H9 (cell line): ENCODE measurements around the gene COL28A1. TPM values are rescaled to one million over a fixed set of nuclear protein-coding genes. Genes with fewer than 3 reads are reported as not detected.

Source experiments
- DNase-seq: peaks from one replicate; pipeline ENCODE4 v3.0.0-alpha.2; 2017
- H2AFZ ChIP-seq: one replicate; pipeline ENCODE4 v1.6.1; 2013; ENCODE audit warnings: mild to moderate bottlenecking, low read length, control low read depth, moderate library complexity
- H2AK5ac ChIP-seq: 2 replicates; pipeline ENCODE4 v1.6.1; 2013; ENCODE audit warnings: low read length, control low read depth, mixed read lengths; ENCODE audit not compliant: insufficient read length
- H2BK120ac ChIP-seq: one replicate; pipeline ENCODE4 v1.6.1; 2013; ENCODE audit warnings: low read depth, mild to moderate bottlenecking, low read length, control low read depth, inconsistent platforms; ENCODE audit not compliant: poor library complexity, severe bottlenecking
- H2BK12ac ChIP-seq: 2 replicates; pipeline ENCODE4 v1.6.1; 2013; ENCODE audit warnings: low read length, control low read depth, mixed read lengths, low read depth; ENCODE audit not compliant: insufficient read length
- H2BK15ac ChIP-seq: 2 replicates; pipeline ENCODE4 v1.6.1; 2013; ENCODE audit warnings: low read depth, low read length, control low read depth
- H2BK20ac ChIP-seq: one replicate; pipeline ENCODE4 v1.6.1; 2013; ENCODE audit warnings: low read depth, mild to moderate bottlenecking, low read length, control low read depth, inconsistent platforms; ENCODE audit not compliant: poor library complexity, severe bottlenecking
- H2BK5ac ChIP-seq: 2 replicates; pipeline ENCODE4 v1.6.1; 2013; ENCODE audit warnings: low read length, control low read depth, mixed read lengths; ENCODE audit not compliant: insufficient read length
- H3K14ac ChIP-seq: 2 replicates; pipeline ENCODE4 v1.6.1; 2013; ENCODE audit warnings: low read length, control low read depth; ENCODE audit not compliant: insufficient read depth
- H3K18ac ChIP-seq: 2 replicates; pipeline ENCODE4 v1.6.1; 2013; ENCODE audit warnings: low read depth, mild to moderate bottlenecking, mixed read lengths, low read length, control low read depth; ENCODE audit not compliant: insufficient read length
- H3K23ac ChIP-seq: 2 replicates; pipeline ENCODE4 v1.6.1; 2013; ENCODE audit warnings: low read length, control low read depth, mixed read lengths, low read depth; ENCODE audit not compliant: insufficient read length
- H3K23me2 ChIP-seq: 2 replicates; pipeline ENCODE4 v1.6.1; 2013; ENCODE audit warnings: low read depth, mild to moderate bottlenecking, mixed read lengths, low read length, control low read depth; ENCODE audit not compliant: insufficient read length, poor library complexity, severe bottlenecking
- H3K27ac ChIP-seq: 2 replicates; pipeline ENCODE4 v1.5.1; 2013; ENCODE audit warnings: low read length, control low read depth, mixed read lengths, low read depth; ENCODE audit not compliant: insufficient read length
- H3K27me3 ChIP-seq: 2 replicates; pipeline ENCODE4 v1.6.1; 2013; ENCODE audit warnings: low read length, control low read depth, inconsistent platforms; ENCODE audit not compliant: insufficient read depth
- H3K4ac ChIP-seq: 2 replicates; pipeline ENCODE4 v1.6.1; 2013; ENCODE audit warnings: low read depth, mild to moderate bottlenecking, control low read depth, inconsistent platforms, low read length, moderate library complexity
- H3K4me1 ChIP-seq: 2 replicates; pipeline ENCODE4 v1.6.1; 2013; ENCODE audit warnings: low read length, control low read depth, inconsistent platforms; ENCODE audit not compliant: insufficient read depth
- H3K4me2 ChIP-seq: 2 replicates; pipeline ENCODE4 v1.6.1; 2013; ENCODE audit warnings: low read length, control low read depth, mixed read lengths; ENCODE audit not compliant: insufficient read length, insufficient read depth
- H3K56ac ChIP-seq: 2 replicates; pipeline ENCODE4 v1.6.1; 2013; ENCODE audit warnings: low read depth, mild to moderate bottlenecking, mixed read lengths, low read length, control low read depth; ENCODE audit not compliant: insufficient read length
- H3K79me1 ChIP-seq: 2 replicates; pipeline ENCODE4 v1.6.1; 2013; ENCODE audit warnings: low read depth, mild to moderate bottlenecking, moderate library complexity, low read length, control low read depth, inconsistent platforms; ENCODE audit not compliant: insufficient read depth, poor library complexity, severe bottlenecking
- H3K79me2 ChIP-seq: 2 replicates; pipeline ENCODE4 v1.6.1; 2013; ENCODE audit warnings: low read length, control low read depth, inconsistent platforms; ENCODE audit not compliant: insufficient read depth
- H3K9ac ChIP-seq: 2 replicates; pipeline ENCODE4 v1.6.1; 2013; ENCODE audit warnings: low read length, control low read depth, mixed read lengths; ENCODE audit not compliant: insufficient read length; ENCODE audit errors: extremely low read depth
- H3K9me3 ChIP-seq: one replicate; pipeline ENCODE4 v1.6.1; 2013; ENCODE audit warnings: low read depth, low read length, inconsistent platforms; ENCODE audit not compliant: control insufficient read depth
- H3T11ph ChIP-seq: one replicate; pipeline ENCODE4 v1.6.1; 2013; ENCODE audit warnings: mild to moderate bottlenecking, low read length, control low read depth, inconsistent platforms
- H4K20me1 ChIP-seq: one replicate; pipeline ENCODE4 v1.6.1; 2013; ENCODE audit not compliant: control insufficient read depth, insufficient read length, insufficient read depth
- H4K5ac ChIP-seq: 2 replicates; pipeline ENCODE4 v1.6.1; 2013; ENCODE audit warnings: low read depth, mild to moderate bottlenecking, mixed read lengths, low read length, control low read depth; ENCODE audit not compliant: insufficient read length
- H4K8ac ChIP-seq: replicated peaks from 2 replicates; pipeline ENCODE4 v1.6.1; 2013; ENCODE audit warnings: low read length, control low read depth, mixed read lengths, low read depth; ENCODE audit not compliant: insufficient read length
- H4K91ac ChIP-seq: 2 replicates; pipeline ENCODE4 v1.6.1; 2013; ENCODE audit warnings: low read depth, mild to moderate bottlenecking, moderate library complexity, mixed read lengths, low read length, control low read depth; ENCODE audit not compliant: insufficient read length
- H3K27ac Mint-ChIP-seq, 3 experiments: 2 replicates in 2 of 3; 3 replicates in 1 of 3; pipeline ENCODE4 v1.8.0; 2020 to 2021; ENCODE audit warnings: mixed read lengths in 3 of 3, mild to moderate bottlenecking in 1 of 3, moderate library complexity in 1 of 3
- H3K27me3 Mint-ChIP-seq: 2 replicates; pipeline ENCODE4 v1.8.0; 2021; ENCODE audit warnings: low read depth, mild to moderate bottlenecking, moderate library complexity, mixed read lengths
- H3K36me3 Mint-ChIP-seq, 3 experiments: 2 replicates in 2 of 3; 3 replicates in 1 of 3; pipeline ENCODE4 v1.8.0; 2020 to 2021; ENCODE audit warnings: low read depth in 3 of 3, mixed read lengths in 3 of 3; ENCODE audit not compliant: insufficient read depth in 1 of 3
- H3K4me1 Mint-ChIP-seq, 2 experiments: 2 replicates each; pipeline ENCODE4 v1.8.0; 2020; ENCODE audit warnings: mixed read lengths in 2 of 2
- H3K4me3 Mint-ChIP-seq, 2 experiments: 2 replicates in 1 of 2; 3 replicates in 1 of 2; pipeline ENCODE4 v1.8.0; 2020 to 2021; ENCODE audit warnings: mild to moderate bottlenecking in 2 of 2, mixed read lengths in 2 of 2, moderate library complexity in 1 of 2
- H3K9me3 Mint-ChIP-seq, 2 experiments: 2 replicates in 1 of 2; 3 replicates in 1 of 2; pipeline ENCODE4 v1.8.0; 2020; ENCODE audit warnings: mild to moderate bottlenecking in 2 of 2, mixed read lengths in 2 of 2, moderate library complexity in 1 of 2
- whole genome bisulfite sequencing: extraction: QIAGEN DNeasy Blood & Tissue Kit; methylation state at CpG from one replicate; pipeline ENCODE4 v1.1.7; 2013; ENCODE audit warnings: missing lambda C conversion rate, low lambda C conversion rate, mixed read lengths; ENCODE audit not compliant: insufficient read length; ENCODE audit errors: extremely low coverage; 5-methylcytosine and 5-hydroxymethylcytosine counted together
- total RNA-seq: library from RNA; stranded (reverse); gene quantifications from 2 replicates; pipeline ENCODE4 v1.2.1, GENCODE V29; 2021
- TF ChIP-seq, protein P1 (sequence below): fragments of 200-600 bp; sonication (generic); conservative IDR thresholded peaks from 3 replicates; pipeline ENCODE4 v1.8.0; 2021; ENCODE audit warnings: antibody characterized with exemption, mild to moderate bottlenecking

The COL28A1 gene
- total RNA-seq, 1 experiment from 2014 or later = 0.66 TPM

DNA sequence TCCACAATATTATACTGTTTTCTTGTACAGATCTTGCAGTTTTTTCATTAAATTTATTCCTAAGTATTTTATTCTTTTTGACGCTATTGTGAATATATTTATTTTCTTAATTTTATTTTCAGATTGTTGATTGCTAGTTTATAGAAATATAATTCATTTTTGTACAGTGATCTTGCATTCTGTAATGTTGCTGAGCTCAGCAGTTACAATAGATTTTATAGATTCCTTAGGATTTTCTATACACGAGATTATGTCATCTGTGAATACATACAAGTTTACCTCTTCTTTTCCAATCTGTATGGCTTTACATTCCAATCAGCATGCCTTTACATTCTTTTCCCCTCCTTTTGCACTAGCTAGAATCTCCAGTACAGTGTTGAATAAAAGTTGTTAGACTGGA is 223.3 kb downstream of the COL28A1 start:
- Histone ChIP-seq H4K5ac (no peak overlapping the region), H4K20me1 (no peaks in the 10 kb centered on the region), H3K56ac (no peak overlapping the region), H3K4ac (no peak overlapping the region), H3K9ac (no peak overlapping the region), H3K23ac (no peak overlapping the region), H3K23me2 (no peaks in the 10 kb centered on the region), H2BK12ac (no peak overlapping the region), H2BK20ac (no peak overlapping the region), H2AFZ (no peak overlapping the region), H4K91ac (no peak overlapping the region), H3K79me1 (no peaks in the 10 kb centered on the region), H3K79me2 (no peaks in the 10 kb centered on the region), H2AK5ac (no peak overlapping the region), H3K27me3 (no peaks in the 10 kb centered on the region), H2BK15ac (no peak overlapping the region), H3K4me1 (no peaks in the 10 kb centered on the region), H3K14ac (no peak overlapping the region), H4K8ac (no peak overlapping the region), H2BK5ac (no peak overlapping the region), H3K18ac (no peak overlapping the region), H3K9me3 (no peaks in the 10 kb centered on the region), H3K4me2 (no peak overlapping the region), H3K27ac (no peak overlapping the region), H3T11ph (no peak overlapping the region), H2BK120ac (no peak overlapping the region)
- Mint-ChIP-seq H3K36me3 (no peaks in the 10 kb centered on the region), H3K27me3 (no peaks in the 10 kb centered on the region), H3K4me1 (no peaks in the 10 kb centered on the region), H3K4me3 (no peak overlapping the region), H3K9me3 (no peaks in the 10 kb centered on the region; a peak in 1 of 5 replicates), H3K27ac (no peak overlapping the region)
- WGBS = no CpG with 5 or more reads among the region's 2 CpGs
- TF ChIP-seq, protein P1, sequence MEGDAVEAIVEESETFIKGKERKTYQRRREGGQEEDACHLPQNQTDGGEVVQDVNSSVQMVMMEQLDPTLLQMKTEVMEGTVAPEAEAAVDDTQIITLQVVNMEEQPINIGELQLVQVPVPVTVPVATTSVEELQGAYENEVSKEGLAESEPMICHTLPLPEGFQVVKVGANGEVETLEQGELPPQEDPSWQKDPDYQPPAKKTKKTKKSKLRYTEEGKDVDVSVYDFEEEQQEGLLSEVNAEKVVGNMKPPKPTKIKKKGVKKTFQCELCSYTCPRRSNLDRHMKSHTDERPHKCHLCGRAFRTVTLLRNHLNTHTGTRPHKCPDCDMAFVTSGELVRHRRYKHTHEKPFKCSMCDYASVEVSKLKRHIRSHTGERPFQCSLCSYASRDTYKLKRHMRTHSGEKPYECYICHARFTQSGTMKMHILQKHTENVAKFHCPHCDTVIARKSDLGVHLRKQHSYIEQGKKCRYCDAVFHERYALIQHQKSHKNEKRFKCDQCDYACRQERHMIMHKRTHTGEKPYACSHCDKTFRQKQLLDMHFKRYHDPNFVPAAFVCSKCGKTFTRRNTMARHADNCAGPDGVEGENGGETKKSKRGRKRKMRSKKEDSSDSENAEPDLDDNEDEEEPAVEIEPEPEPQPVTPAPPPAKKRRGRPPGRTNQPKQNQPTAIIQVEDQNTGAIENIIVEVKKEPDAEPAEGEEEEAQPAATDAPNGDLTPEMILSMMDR = no peak
- DNase-seq = no peak
